Neural progenitor cell (in vitro differentiated cells): ENCODE measurements around the gene RAD51B. TPM values are rescaled to one million over a fixed set of nuclear protein-coding genes. Genes with fewer than 3 reads are reported as not detected.

Experiments used
- DNase-seq: peaks from one replicate; pipeline ENCODE4 v3.0.0-alpha.2; 2016; ENCODE audit warnings: low spot score
- H2AFZ ChIP-seq: fragments of 200-600 bp; sonication (generic); replicated peaks from 2 replicates; pipeline ENCODE4 v1.6.1; 2016; ENCODE audit warnings: antibody characterized with exemption
- H3F3A ChIP-seq: fragments of 200-600 bp; sonication (generic); 2 replicates; pipeline ENCODE4 v1.6.1; 2016; ENCODE audit warnings: antibody characterized with exemption, low read depth
- H3K27ac ChIP-seq: fragments of 200-600 bp; sonication (generic); 2 replicates; pipeline ENCODE4 v1.5.1; 2016; ENCODE audit warnings: mild to moderate bottlenecking
- H3K27me3 ChIP-seq: fragments of 200-600 bp; sonication (generic); 2 replicates; pipeline ENCODE4 v1.6.1; 2016; ENCODE audit warnings: mild to moderate bottlenecking, moderate library complexity
- H3K36me3 ChIP-seq: fragments of 200-600 bp; sonication (generic); 2 replicates; pipeline ENCODE4 v1.5.1; 2016
- H3K4me1 ChIP-seq: fragments of 200-600 bp; sonication (generic); 2 replicates; pipeline ENCODE4 v1.6.1; 2016; ENCODE audit warnings: mixed run types
- H3K4me2 ChIP-seq: fragments of 200-600 bp; sonication (generic); 2 replicates; pipeline ENCODE4 v1.6.1; 2016
- H3K4me3 ChIP-seq: fragments of 200-600 bp; sonication (generic); 2 replicates; pipeline ENCODE4 v1.5.1; 2016
- H3K79me2 ChIP-seq: fragments of 200-600 bp; sonication (generic); 2 replicates; pipeline ENCODE4 v1.6.1; 2016; ENCODE audit warnings: low read depth
- H3K9ac ChIP-seq: fragments of 200-600 bp; sonication (generic); 2 replicates; pipeline ENCODE4 v1.6.1; 2016
- H3K9me3 ChIP-seq: fragments of 200-600 bp; sonication (generic); 2 replicates; pipeline ENCODE4 v1.5.1; 2016; ENCODE audit warnings: low read depth
- H4K20me1 ChIP-seq: fragments of 200-600 bp; sonication (generic); 2 replicates; pipeline ENCODE4 v1.6.1; 2016; ENCODE audit warnings: low read depth
- H3K27ac Mint-ChIP-seq: 3 replicates; pipeline ENCODE4 v1.8.0; 2021; ENCODE audit warnings: mixed read lengths
- H3K27me3 Mint-ChIP-seq: 2 replicates; pipeline ENCODE4 v1.8.0; 2022; ENCODE audit warnings: low read depth, mild to moderate bottlenecking, inconsistent platforms, moderate library complexity, mixed read lengths; ENCODE audit not compliant: insufficient read depth
- H3K36me3 Mint-ChIP-seq: 3 replicates; pipeline ENCODE4 v1.8.0; 2021; ENCODE audit warnings: mixed read lengths
- H3K4me1 Mint-ChIP-seq: 3 replicates; pipeline ENCODE4 v1.8.0; 2021; ENCODE audit warnings: mixed read lengths
- H3K4me3 Mint-ChIP-seq: 3 replicates; pipeline ENCODE4 v1.8.0; 2021; ENCODE audit warnings: mild to moderate bottlenecking, moderate library complexity, mixed read lengths
- H3K9me3 Mint-ChIP-seq: 3 replicates; pipeline ENCODE4 v1.8.0; 2020; ENCODE audit warnings: mixed read lengths
- CTCF ChIP-seq: fragments of 200-600 bp; sonication (generic); IDR thresholded peaks from 2 replicates; pipeline ENCODE4 v1.5.1; 2017; ENCODE audit warnings: antibody characterized with exemption, mild to moderate bottlenecking
- EZH2 ChIP-seq: fragments of 200-600 bp; sonication (generic); IDR thresholded peaks from 2 replicates; pipeline ENCODE4 v1.6.1; 2017; ENCODE audit warnings: antibody characterized with exemption, mild to moderate bottlenecking, moderate library complexity
- EZH2phosphoT487 ChIP-seq: fragments of 200-600 bp; sonication (generic); IDR thresholded peaks from 2 replicates; pipeline ENCODE4 v1.6.1; 2017; ENCODE audit warnings: antibody characterized with exemption
- total RNA-seq: library from RNA; depleted of rRNA; stranded (reverse); fragments of >200 nt; gene quantifications from 2 replicates; pipeline ENCODE4 v1.2.3, GENCODE V29; 2015; ENCODE audit warnings: low replicate concordance

Gene RAD51B
- total RNA-seq, 1 donor from 2014 or later = 50.5 TPM

- H3K9me3 ChIP-seq = no peaks in the 10 kb centered on the region
- H3K27me3 Mint-ChIP-seq = peaks cover 14% of the 10 kb centered on the region
- no peak overlapping the region for H3K4me2 ChIP-seq
- peaks cover 44% of the 10 kb centered on the region for H3F3A ChIP-seq
- no peak overlapping the region for H3K27ac Mint-ChIP-seq
- H3K36me3 Mint-ChIP-seq = peaks cover 13% of the 10 kb centered on the region
- no peaks in the 10 kb centered on the region for H4K20me1 ChIP-seq
- no peaks in the 10 kb centered on the region for H3K79me2 ChIP-seq
- no peak overlapping the region for H3K4me3 ChIP-seq
- H3K27me3 ChIP-seq = no peaks in the 10 kb centered on the region
- TF ChIP-seq CTCF (no peak), EZH2 (no peak)
- peaks cover 66% of the 10 kb centered on the region for H3K4me1 Mint-ChIP-seq
- H2AFZ ChIP-seq = no peak overlapping the region
- no peak overlapping the region for H3K27ac ChIP-seq
- H3K4me3 Mint-ChIP-seq = no peak overlapping the region
- H3K4me1 ChIP-seq = peaks cover 59% of the 10 kb centered on the region
- H3K9ac ChIP-seq = no peak overlapping the region
- H3K9me3 Mint-ChIP-seq = peaks cover 15% of the 10 kb centered on the region
- no peaks in the 10 kb centered on the region for H3K36me3 ChIP-seq
- no peak for DNase-seq
Observed at GRCh38 chr14:68583548-68584280, 764.1 kb downstream of the RAD51B start.

GRCh38 chr14:68584786-68585185, 765.2 kb downstream of the RAD51B start:
- H2AFZ ChIP-seq = no peak overlapping the region
- H3K4me1 Mint-ChIP-seq = peaks cover 68% of the 10 kb centered on the region
- no peaks in the 10 kb centered on the region for H3K27me3 ChIP-seq
- H3K9me3 ChIP-seq = no peaks in the 10 kb centered on the region
- H3K9me3 Mint-ChIP-seq = peaks cover 15% of the 10 kb centered on the region
- peaks cover 14% of the 10 kb centered on the region for H3K27me3 Mint-ChIP-seq
- no peaks in the 10 kb centered on the region for H3K79me2 ChIP-seq
- no peaks in the 10 kb centered on the region for H3K36me3 ChIP-seq
- no peaks in the 10 kb centered on the region for H4K20me1 ChIP-seq
- peak overlapping the region; percentile 58 for H3K27ac ChIP-seq
- no peak overlapping the region for H3K4me3 Mint-ChIP-seq
- peak overlapping the region; percentile 65 for H3K4me2 ChIP-seq
- peaks cover 46% of the 10 kb centered on the region for H3F3A ChIP-seq
- DNase-seq = no peak
- peaks cover 57% of the 10 kb centered on the region for H3K4me1 ChIP-seq
- H3K36me3 Mint-ChIP-seq = peaks cover 13% of the 10 kb centered on the region
- TF ChIP-seq CTCF (no peak), EZH2 (no peak), EZH2phosphoT487 (no peak)
- H3K4me3 ChIP-seq = no peak overlapping the region
- peak overlapping the region; percentile 10 for H3K27ac Mint-ChIP-seq
- no peak overlapping the region for H3K9ac ChIP-seq

- Histone ChIP-seq H3K4me1 (peaks cover 54% of the 10 kb centered on the region), H2AFZ (no peak overlapping the region), H4K20me1 (no peaks in the 10 kb centered on the region), H3K9me3 (no peaks in the 10 kb centered on the region), H3K27ac (peak overlapping the region; percentile 58), H3K4me3 (no peak overlapping the region), H3K36me3 (no peaks in the 10 kb centered on the region), H3K27me3 (no peaks in the 10 kb centered on the region), H3K79me2 (no peaks in the 10 kb centered on the region), H3K9ac (no peak overlapping the region), H3F3A (peaks cover 46% of the 10 kb centered on the region), H3K4me2 (peak overlapping the region; percentile 65)
- H3K4me1 Mint-ChIP-seq = peaks cover 68% of the 10 kb centered on the region
- peak; percentile 65 for DNase-seq
- TF ChIP-seq CTCF = no peak
- TF ChIP-seq EZH2phosphoT487 = no peak
- TF ChIP-seq EZH2 = no peak
- peak overlapping the region; percentile 97 for H3K27ac Mint-ChIP-seq
- H3K36me3 Mint-ChIP-seq = peaks cover 17% of the 10 kb centered on the region
- H3K4me3 Mint-ChIP-seq = peak overlapping the region; percentile 61
- H3K9me3 Mint-ChIP-seq = peaks cover 15% of the 10 kb centered on the region
- peaks cover 12% of the 10 kb centered on the region for H3K27me3 Mint-ChIP-seq
Observed at GRCh38 chr14:68585690-68586089, 766.1 kb downstream of the RAD51B start.
